GM21381 (cell line): Measurements from ENCODE around the gene ARHGAP25.

ENCODE experiments used
- ATAC-seq: cut with Tn5 transposase; IDR thresholded peaks from one replicate; pipeline ENCODE4 v1.9.1; 2021; ENCODE audit warnings: mild to moderate bottlenecking, moderate library complexity; ENCODE audit not compliant: unreplicated experiment

The ARHGAP25 gene

GRCh38 chr2:68764806-68765311 is 30.2 kb downstream of the ARHGAP25 start:
- ATAC-seq: no peak

DNA sequence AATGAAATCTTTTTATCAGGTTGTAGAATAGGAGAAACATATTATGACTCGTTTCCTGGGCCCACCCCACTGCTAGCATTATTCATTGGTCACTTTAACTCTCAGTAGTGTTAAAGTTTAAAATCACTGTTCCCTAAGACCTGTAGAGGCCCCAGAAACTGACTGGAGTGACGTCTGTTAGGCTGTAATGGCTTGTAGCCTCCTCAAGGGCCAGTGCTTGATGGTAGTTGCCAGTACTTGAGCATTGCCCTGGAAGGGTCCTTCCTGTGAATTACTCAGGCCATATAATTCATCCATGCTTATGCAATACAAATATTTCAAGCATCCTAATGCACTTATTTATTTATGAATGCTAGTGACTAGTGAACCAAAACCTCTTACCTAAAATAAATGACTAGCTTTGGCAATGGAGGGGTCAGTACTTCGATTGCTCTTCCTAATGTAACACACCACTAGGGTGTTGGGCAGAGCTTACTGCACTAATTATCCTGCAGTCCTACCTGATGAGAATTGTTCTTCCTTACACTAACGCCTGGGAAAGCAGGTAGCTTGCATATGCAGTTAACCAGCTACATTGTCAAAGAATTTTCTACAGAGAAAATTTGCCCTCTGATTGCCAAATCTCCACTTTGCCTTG is 31.2 kb downstream of the ARHGAP25 start:
- ATAC-seq: no peak

- peak; percentile 30 for ATAC-seq
Measured at GRCh38 chr2:68766376-68766845, 31.8 kb downstream of the ARHGAP25 start.

DNA sequence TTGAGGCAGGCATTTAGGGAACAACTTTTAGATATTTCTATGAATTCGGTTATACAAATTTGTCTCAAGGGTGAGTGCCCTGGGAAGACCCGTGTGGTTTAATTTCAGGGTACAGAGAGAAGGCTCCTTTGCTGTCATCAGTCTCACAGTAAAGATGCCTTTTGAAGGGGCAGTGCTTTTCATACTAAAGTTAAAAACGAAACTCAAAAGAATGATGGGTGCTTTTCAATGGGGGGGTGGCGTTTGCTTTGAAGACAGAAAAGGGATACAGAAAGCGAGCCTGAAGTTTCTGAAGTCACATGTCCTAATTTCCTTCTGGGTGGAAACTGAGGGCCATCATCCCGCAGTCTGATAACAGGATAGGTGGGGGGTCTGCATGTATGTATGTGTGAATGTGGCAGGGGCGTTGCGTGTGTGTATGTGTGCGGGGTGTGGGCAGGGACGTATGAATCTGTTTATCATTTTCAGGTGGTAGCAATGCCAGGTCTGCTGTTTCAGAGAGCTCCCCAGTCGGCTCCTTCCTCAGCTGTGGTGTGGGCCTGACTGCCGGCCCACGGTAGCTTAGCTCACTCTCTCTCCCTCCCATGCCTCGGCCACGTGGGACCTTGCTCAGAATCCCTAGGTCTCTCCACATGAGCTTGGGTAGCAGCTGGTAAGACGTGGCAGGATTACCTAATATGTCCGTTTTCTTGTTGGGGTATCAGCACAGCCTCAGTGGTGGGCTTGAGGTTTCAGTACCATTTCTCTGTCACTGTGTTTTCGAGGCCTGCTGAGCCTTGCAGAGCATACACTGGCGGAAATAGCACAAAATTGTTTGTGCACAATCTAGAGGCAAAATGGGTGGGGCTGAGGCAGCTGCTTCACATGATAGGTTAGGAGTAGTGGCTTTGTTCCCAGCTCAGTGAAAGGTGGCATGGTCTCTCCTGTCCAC is 32.7 kb downstream of the ARHGAP25 start:
- peak; percentile 43 for ATAC-seq

GRCh38 chr2:68767996-68768395 is 33.4 kb downstream of the ARHGAP25 start:
- ATAC-seq: no peak

DNA sequence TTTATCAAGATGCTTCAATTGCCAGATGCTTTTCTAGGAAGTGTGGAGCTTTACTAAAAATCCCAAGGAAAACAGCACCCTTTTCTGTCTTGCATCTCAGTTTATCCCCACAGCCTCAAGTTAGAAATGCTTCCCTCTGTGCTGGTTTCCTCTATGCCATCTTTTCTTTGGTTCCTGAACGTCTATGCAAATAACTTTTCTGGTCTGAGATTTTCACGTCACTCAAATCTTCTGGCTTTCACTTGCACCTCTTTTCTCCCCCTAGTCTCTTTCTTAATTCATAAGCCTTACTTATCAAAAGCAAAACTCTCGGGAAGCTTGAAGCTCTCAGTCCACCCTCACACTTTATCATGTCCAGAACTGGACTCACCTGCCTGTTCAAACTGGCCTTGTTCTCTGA is 33.9 kb downstream of the ARHGAP25 start:
- no peak for ATAC-seq

DNA sequence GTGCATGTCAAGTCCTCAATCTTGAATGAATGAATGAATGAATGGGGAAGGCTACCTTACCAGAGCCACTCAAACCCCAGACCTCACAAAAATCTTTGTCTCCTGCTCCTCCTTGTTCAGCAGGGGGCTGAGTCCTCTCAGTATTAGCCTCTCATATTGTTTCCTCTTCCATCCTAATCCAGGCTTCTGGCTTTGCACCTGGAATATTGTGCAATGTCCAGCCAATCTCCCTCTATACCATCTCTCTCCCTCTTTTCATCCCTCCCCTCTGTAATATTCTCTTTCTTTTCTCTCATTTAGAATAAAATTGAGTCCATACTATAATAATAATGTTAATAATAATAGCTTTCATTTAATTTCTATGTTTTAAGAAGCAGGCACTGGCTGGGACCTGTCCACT is 34.3 kb downstream of the ARHGAP25 start:
- no peak for ATAC-seq

GRCh38 chr2:68769586-68770270 is 35.1 kb downstream of the ARHGAP25 start:
- no peak for ATAC-seq

DNA sequence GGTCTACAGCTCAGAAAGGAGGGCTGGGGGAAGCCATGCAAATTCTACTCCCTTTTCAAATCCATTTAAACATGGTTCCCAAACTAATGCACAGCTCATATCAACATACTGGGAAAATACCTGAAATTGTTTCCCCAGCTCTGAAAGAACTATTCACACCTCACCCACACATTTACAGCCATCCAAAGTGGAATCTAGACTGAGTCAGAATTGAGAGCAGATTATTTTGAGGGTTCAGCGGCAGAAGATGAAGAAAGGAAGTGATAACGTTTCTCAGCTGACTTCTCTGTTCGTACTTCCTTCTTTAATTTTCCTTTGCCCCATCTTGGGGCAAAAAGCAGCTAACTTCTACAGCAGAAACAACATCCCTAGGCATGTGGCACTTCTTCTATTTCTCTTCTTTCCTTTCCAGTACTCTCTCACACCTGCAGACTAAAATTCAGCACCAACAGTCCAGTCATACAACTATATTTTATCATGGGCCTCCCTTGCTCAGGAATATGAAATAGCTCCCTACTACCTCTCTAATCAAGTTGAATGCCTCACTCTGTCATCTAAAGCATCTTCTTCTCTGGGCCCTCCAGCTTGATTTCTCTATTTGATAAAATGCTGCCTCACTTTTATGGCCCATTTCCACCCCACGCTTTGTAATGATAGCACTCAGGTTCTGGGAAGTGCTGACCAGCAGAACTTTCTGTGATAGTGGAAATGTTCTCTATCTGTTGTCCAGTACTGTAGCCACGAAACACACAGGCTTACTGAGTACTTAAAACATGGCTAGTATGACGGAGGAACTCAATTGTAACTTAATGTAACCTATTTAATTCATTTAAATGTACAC is 35.9 kb downstream of the ARHGAP25 start:
- ATAC-seq: no peak

DNA sequence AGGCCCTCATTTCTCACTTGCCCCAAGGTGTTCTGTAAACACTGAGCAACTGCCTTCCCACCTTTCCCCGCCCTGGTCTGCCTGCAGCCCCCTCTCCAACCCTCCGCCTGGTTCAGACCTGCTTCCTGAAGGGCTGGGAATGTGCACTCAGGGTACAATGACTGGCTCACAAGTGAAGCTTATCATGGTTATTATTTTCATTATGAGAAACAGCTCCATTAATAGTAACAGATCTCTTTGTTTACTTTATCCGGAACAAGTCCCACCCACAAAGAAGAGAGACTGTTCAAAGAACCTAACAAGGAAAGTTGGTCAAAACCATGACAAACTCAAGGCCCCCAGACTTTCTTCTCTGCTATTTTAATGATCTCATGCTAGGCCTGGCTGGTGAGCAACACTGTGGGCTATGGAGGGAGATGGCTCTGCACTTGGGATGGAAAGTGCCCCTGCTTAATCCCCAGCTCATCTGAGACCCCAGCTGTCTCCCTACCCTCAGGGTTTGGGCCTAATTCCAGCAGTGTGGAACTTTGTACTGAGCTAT is 36.7 kb downstream of the ARHGAP25 start:
- ATAC-seq: no peak

DNA sequence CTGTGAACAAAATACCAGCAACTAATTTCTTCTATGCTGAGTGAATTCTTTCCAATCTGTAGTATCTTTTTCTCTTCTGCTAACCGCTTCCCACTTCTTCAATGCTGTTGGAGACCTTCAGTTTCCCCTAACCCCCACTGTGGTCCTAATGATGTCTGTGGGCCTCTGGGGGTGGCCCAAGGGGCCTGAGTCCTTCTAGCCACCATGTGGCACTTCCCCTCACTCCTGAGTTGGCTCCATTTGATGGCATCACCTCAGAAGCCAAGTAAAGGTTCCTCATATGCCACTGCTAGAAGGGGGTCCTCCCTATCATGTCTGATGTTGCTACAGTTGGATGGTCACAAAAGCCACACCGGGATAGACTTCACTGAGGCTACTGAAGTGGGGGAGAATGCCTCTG is 37.5 kb downstream of the ARHGAP25 start:
- ATAC-seq: no peak

- ATAC-seq: peak; percentile 78
Measured at GRCh38 chr2:68774569-68775271, 40.1 kb downstream of the ARHGAP25 start.

- ATAC-seq: no peak
Measured at GRCh38 chr2:68775272-68775842, 40.7 kb downstream of the ARHGAP25 start.

DNA sequence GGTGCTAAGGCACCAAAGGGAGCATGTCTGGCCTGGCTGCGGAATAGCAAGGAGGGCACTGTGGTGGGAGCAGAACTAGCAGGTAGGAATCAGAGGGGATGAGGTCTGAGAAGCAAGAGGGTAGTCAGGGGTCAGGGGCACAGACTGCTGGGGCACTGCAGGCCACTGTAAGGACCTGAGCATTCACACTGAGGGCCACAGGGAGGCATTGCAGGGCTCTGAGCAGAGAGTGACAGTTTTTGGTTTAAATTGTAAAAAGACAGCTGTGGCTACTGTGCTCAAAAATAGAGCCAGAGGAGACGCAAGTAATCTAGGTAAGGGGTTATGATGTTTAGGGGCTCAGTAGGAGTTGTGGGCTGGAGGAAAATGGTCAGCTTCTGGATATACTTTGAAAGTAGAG is 41.5 kb downstream of the ARHGAP25 start:
- no peak for ATAC-seq

- ATAC-seq: no peak
Measured at GRCh38 chr2:68779595-68779994, 45.0 kb downstream of the ARHGAP25 start.

DNA sequence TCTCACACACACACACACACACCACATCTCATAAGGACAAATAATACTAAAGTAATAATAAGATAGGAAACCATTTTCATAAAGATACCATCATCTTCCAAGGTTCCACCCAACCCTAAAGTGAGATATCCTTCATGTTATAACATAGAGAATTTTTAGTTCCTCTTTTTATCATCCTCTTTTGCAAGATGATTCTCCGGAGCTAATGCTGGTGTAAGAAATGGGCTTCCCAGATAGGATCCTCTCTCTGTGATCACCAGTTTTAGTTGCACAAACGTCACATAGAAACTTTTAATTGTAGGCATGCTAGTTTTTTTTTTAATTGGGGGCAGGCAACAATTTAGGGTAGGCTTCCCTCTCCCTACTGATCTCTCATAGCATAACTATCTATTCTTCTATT is 49.6 kb downstream of the ARHGAP25 start:
- no peak for ATAC-seq

- no peak for ATAC-seq
Measured at GRCh38 chr2:68784915-68785314, 50.3 kb downstream of the ARHGAP25 start.

GRCh38 chr2:68787356-68787755 is 52.7 kb downstream of the ARHGAP25 start:
- no peak for ATAC-seq

GRCh38 chr2:68789603-68790002 is 55.0 kb downstream of the ARHGAP25 start:
- ATAC-seq: peak; percentile 98
